Body of pancreas (tissue), 4 donors: ENCODE results near the gene EVL. TPM values are rescaled to one million over a fixed set of nuclear protein-coding genes. Genes with fewer than 3 reads are reported as not detected.

Experiments
- ATAC-seq: fragments of 150-250 bp; one replicate; pipeline ENCODE4 v1.9.1; 2016
- DNase-seq, 4 donors: peaks; one replicate each; pipeline ENCODE4 v3.0.0-alpha.2; 2019
- H3K27ac ChIP-seq, 4 donors: fragments of 200-600 bp; sonication (generic); 1 replicate in 3 of 4; 2 replicates in 1 of 4; pipeline versions ENCODE4 v1.5.1 to v1.6.1; 2016 to 2019; ENCODE audit warnings: mild to moderate bottlenecking in 1 of 4, mixed read lengths in 1 of 4, moderate library complexity in 1 of 4
- H3K27me3 ChIP-seq, 2 donors: fragments of 200-600 bp; sonication (generic); one replicate each; pipeline ENCODE4 v1.6.0; 2016; ENCODE audit warnings: mild to moderate bottlenecking in 1 of 2
- H3K36me3 ChIP-seq, 2 donors: fragments of 200-600 bp; sonication (generic); replicated peaks in 1 of 2; 2 replicates each; pipeline ENCODE4 v1.5.1; 2016; ENCODE audit warnings: low read depth in 2 of 2; ENCODE audit not compliant: insufficient read depth in 1 of 2
- H3K4me1 ChIP-seq: fragments of 200-600 bp; sonication (generic); one replicate; pipeline ENCODE4 v1.6.0; 2016
- H3K4me3 ChIP-seq, 2 donors: fragments of 200-600 bp; sonication (generic); 1 replicate in 1 of 2; 2 replicates in 1 of 2; pipeline ENCODE4 v1.5.1; 2016 to 2019
- H3K9me3 ChIP-seq, 3 donors: fragments of 200-600 bp; sonication (generic); 1 replicate in 2 of 3; 2 replicates in 1 of 3; pipeline ENCODE4 v1.5.1; 2016
- CTCF ChIP-seq, 7 experiments: fragments of 450-650 bp in 4 of 7; fragments of 200-600 bp in 3 of 7; sonication (generic) in 3 of 7; IDR thresholded peaks; one replicate each; pipeline ENCODE4 v1.5.1; 2016 to 2019; ENCODE audit warnings: antibody characterized with exemption in 7 of 7
- POLR2A ChIP-seq, 3 donors: fragments of 450-650 bp; IDR thresholded peaks; one replicate each; pipeline ENCODE4 v1.6.1; 2016; ENCODE audit warnings: antibody characterized with exemption in 3 of 3, mild to moderate bottlenecking in 2 of 3
- WGBS, 2 donors: methylation state at CpG; one replicate each; pipeline ENCODE4 v1.1.5; 2017; 5-methylcytosine and 5-hydroxymethylcytosine counted together
- intact Hi-C: fragments of 100-400 bp; cut with DNase I; formaldehyde crosslinking; loops from one replicate; pipeline ENCODE4 v1.15.1; 2023
- total RNA-seq, 2 donors: library from RNA; depleted of rRNA; stranded (reverse); fragments of >200 nt; gene quantifications; one replicate each; pipeline ENCODE4 v1.1.0, GENCODE V29; 2016

The EVL gene
- total RNA-seq, 2 donors from 2014 or later = 22.3 to 57.7 TPM

DNA sequence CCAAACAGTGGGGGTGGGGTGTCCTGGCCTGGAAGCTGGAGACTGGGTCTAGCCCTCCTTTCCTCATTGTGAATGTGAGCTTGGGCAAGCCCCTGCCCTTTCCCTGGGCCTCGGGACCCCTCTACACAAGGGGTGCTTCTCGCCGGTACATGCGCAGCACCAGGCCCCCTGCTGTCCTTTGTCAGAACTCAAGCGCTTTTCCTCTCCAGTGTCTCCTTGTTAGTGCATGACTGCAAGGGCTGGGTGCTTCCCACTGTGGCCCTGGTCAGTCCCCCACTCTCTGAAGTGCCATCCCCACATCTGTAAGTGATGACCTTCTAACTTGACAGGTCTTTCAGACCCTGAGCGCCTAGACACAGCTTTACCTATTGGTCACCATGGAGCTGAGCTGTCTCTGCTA lies 50.0 kb downstream of the EVL start:
- no peaks in the 10 kb centered on the region for H3K9me3 ChIP-seq
- no peak for DNase-seq
- H3K4me3 ChIP-seq = no peak overlapping the region
- ATAC-seq = no peak
- intact Hi-C loops = no loop called here
- H3K27me3 ChIP-seq = no peaks in the 10 kb centered on the region
- H3K27ac ChIP-seq = no peak overlapping the region
- WGBS, 2 donors = 98 to 99% methylated on average over 6 of the region's 6 CpGs
- H3K36me3 ChIP-seq = no peaks in the 10 kb centered on the region
- peaks cover 6% of the 10 kb centered on the region for H3K4me1 ChIP-seq
- no peak for TF ChIP-seq POLR2A (IDR thresholded peaks at IDR 0.05)

DNA sequence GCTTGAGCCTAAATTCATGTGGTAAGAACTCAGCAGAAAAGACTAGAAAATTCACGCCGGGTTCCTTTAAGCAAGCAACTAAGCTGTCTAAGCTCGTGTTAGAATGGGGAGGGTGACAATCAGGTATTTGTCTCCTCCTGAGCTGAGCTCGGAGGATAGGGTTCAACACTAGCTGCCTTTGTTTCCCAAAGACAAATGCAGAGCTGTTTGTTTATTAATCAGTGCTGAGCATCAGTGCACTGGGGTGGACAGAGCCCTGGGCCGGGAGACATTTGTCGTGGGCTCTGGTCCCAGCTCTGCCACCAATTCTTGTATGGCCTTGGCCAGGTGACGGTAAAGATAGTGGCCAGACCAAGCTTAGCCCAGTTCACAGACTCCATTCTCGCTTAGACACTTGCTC lies 50.5 kb downstream of the EVL start:
- ATAC-seq = no peak

DNA sequence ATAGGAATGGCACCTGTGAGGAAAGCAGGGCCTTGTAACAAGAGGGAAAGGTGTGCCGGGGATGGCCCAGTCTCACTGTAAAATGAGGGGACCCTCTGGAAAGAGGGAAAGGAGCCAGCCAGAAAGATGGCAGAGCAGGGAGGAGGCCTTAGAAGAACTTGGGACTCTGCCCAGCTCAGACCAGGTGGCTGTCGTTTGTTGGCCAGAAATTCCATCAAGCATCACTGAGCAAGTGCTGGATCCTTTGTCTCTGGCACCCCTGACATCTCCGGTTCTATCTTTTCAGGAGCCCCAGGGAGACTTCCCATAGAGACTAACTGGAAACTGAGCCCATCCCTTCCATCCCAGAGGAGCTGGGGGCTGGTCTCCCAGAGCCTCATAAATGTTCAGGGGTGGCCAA lies 50.9 kb downstream of the EVL start:
- ATAC-seq (no peak), DNase-seq (no peak)
- Histone ChIP-seq H3K4me3 (no peak overlapping the region), H3K27ac (no peak overlapping the region), H3K4me1 (peaks cover 6% of the 10 kb centered on the region), H3K9me3 (no peaks in the 10 kb centered on the region), H3K36me3 (no peaks in the 10 kb centered on the region), H3K27me3 (no peaks in the 10 kb centered on the region)
- intact Hi-C loops = no loop called here
- 67 to 89% methylated on average over 3 of the region's 3 CpGs for whole genome bisulfite sequencing, 2 donors
- TF ChIP-seq CTCF (IDR thresholded peaks at IDR 0.05) (no peak), POLR2A (IDR thresholded peaks at IDR 0.05) (no peak)

More for the DNA sequence above, 50.5 kb downstream of the EVL start:
- intact Hi-C loops = no loop called here
- H3K4me1 ChIP-seq = peaks cover 6% of the 10 kb centered on the region
- no peaks in the 10 kb centered on the region for H3K36me3 ChIP-seq
- no peak for DNase-seq
- no peak overlapping the region for H3K27ac ChIP-seq
- no peaks in the 10 kb centered on the region for H3K27me3 ChIP-seq
- no peaks in the 10 kb centered on the region for H3K9me3 ChIP-seq
- no peak overlapping the region for H3K4me3 ChIP-seq
- no peak for TF ChIP-seq POLR2A (IDR thresholded peaks at IDR 0.05)
- TF ChIP-seq CTCF (IDR thresholded peaks at IDR 0.05) = no peak
- 81 to 84% methylated on average over 6 to 8 of the region's 8 CpGs for WGBS, 2 donors

DNA sequence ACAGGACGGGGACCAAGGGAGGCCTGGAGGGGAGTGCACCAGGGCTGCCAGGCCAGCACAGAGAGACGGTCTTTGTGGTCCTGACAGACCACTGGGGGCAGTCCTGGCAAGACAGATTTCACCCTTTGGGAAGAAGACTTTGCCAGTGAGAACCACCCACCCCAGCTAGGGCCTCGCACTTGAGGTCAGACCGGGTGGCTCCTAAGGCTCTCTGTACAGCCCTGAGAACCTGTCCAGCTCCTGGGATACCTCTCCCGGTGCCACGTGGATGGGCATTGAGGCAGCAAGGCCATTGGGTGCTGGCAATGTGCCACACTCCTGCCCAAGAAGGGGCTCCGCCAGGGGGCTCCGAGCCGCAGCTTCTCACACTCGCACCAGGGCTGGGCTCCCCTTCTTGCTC lies 51.8 kb downstream of the EVL start:
- H3K9me3 ChIP-seq = no peaks in the 10 kb centered on the region
- peaks cover 1% of the 10 kb centered on the region for H3K4me1 ChIP-seq
- DNase-seq (peak in 1 of 4 donors; percentile 11), ATAC-seq (no peak)
- H3K27ac ChIP-seq = no peak overlapping the region
- WGBS, 2 donors = 92 to 96% methylated on average over 10 of the region's 10 CpGs
- H3K36me3 ChIP-seq = no peaks in the 10 kb centered on the region
- intact Hi-C loops = no loop called here
- TF ChIP-seq CTCF (IDR thresholded peaks at IDR 0.05) (no peak), POLR2A (IDR thresholded peaks at IDR 0.05) (no peak)
- no peak overlapping the region for H3K4me3 ChIP-seq
- no peaks in the 10 kb centered on the region for H3K27me3 ChIP-seq

GRCh38 chr14:100117633-100118395 lies 52.6 kb downstream of the EVL start:
- Histone ChIP-seq H3K36me3 (no peaks in the 10 kb centered on the region), H3K27ac (no peak overlapping the region), H3K27me3 (no peaks in the 10 kb centered on the region), H3K9me3 (no peaks in the 10 kb centered on the region), H3K4me3 (no peak overlapping the region), H3K4me1 (no peaks in the 10 kb centered on the region)
- DNase-seq (no peak), ATAC-seq (no peak)
- TF ChIP-seq POLR2A (IDR thresholded peaks at IDR 0.05) = no peak
- no peak for TF ChIP-seq CTCF (IDR thresholded peaks at IDR 0.05)
- intact Hi-C loops = no loop called here
- WGBS, 2 donors = 88% methylated on average over 14 of the region's 14 CpGs
